A673 (cell line): ENCODE data around the gene PGM2L1. TPM values are rescaled to one million over a fixed set of nuclear protein-coding genes. Genes with fewer than 3 reads are reported as not detected.

Source experiments
- BruUV-seq: library from RNA; stranded (reverse); fragments of 400-500 nt; replicated peaks from 2 replicates; lab custom pipeline; 2021; lab: Mats Ljungman, UMichigan
- CTCF ChIA-PET: fragments of 300-600 bp; sonication (Branson Sonifier 250); formaldehyde crosslinking; loops from one replicate; lab custom pipeline; 2022; ENCODE audit warnings: antibody characterized with exemption; lab: Charles Lee
- POLR2A ChIA-PET: fragments of 300-600 bp; sonication (Branson Sonifier 250); formaldehyde crosslinking; loops from one replicate; lab custom pipeline; 2022; ENCODE audit warnings: antibody characterized with exemption; ENCODE audit not compliant: low non-redundant PET; lab: Charles Lee
- DNase-seq: peaks from one replicate; pipeline ENCODE4 v3.0.0-alpha.2; 2015; ENCODE audit warnings: low spot score
- H3K27ac ChIP-seq: fragments of 200-600 bp; sonication (generic); 2 replicates; pipeline ENCODE4 v1.5.1; 2016; ENCODE audit warnings: mixed run types, low read depth, mild to moderate bottlenecking, mixed read lengths, antibody characterized with exemption, low read length; ENCODE audit not compliant: poor library complexity, severe bottlenecking
- H3K27me3 ChIP-seq: fragments of 200-600 bp; sonication (generic); replicated peaks from 2 replicates; pipeline ENCODE4 v1.6.1; 2017; ENCODE audit warnings: mixed run types, low read depth, mild to moderate bottlenecking, mixed read lengths, antibody characterized with exemption, low read length; ENCODE audit not compliant: insufficient read depth, poor library complexity
- H3K36me3 ChIP-seq: fragments of 200-600 bp; sonication (generic); 2 replicates; pipeline ENCODE4 v1.6.1; 2016; ENCODE audit warnings: mixed run types, mild to moderate bottlenecking, mixed read lengths, antibody characterized with exemption, low read length; ENCODE audit not compliant: insufficient read depth, poor library complexity, severe bottlenecking
- H3K4me1 ChIP-seq: fragments of 200-600 bp; sonication (generic); 2 replicates; pipeline ENCODE4 v1.6.1; 2017; ENCODE audit warnings: mixed run types, mild to moderate bottlenecking, mixed read lengths, antibody characterized with exemption, low read length; ENCODE audit not compliant: insufficient read depth, poor library complexity, severe bottlenecking
- H3K4me3 ChIP-seq: fragments of 200-600 bp; sonication (generic); 2 replicates; pipeline ENCODE4 v1.5.1; 2016; ENCODE audit warnings: low read depth, mixed run types, mild to moderate bottlenecking, mixed read lengths, low read length; ENCODE audit not compliant: poor library complexity, severe bottlenecking
- H3K9me3 ChIP-seq: fragments of 200-600 bp; sonication (generic); 2 replicates; pipeline ENCODE4 v1.6.1; 2016; ENCODE audit warnings: mixed run types, low read depth, mild to moderate bottlenecking, mixed read lengths, antibody characterized with exemption, low read length; ENCODE audit not compliant: poor library complexity, severe bottlenecking
- EZH2 ChIP-seq: fragments of 200-600 bp; sonication (generic); IDR thresholded peaks from 2 replicates; pipeline ENCODE4 v1.6.1; 2017; ENCODE audit warnings: borderline replicate concordance, low read depth, mild to moderate bottlenecking, mixed read lengths, antibody characterized with exemption, low read length; ENCODE audit not compliant: poor library complexity, severe bottlenecking
- intact Hi-C: fragments of 100-400 bp; cut with micrococcal nuclease; formaldehyde crosslinking; loops from one replicate; pipeline ENCODE4 v1.10.0; 2022; ENCODE audit not compliant: unreplicated experiment
- total RNA-seq: library from RNA; stranded (reverse); gene quantifications from 2 replicates; pipeline ENCODE4 v1.2.3, GENCODE V29; 2021
- TF ChIP-seq, protein P1 (sequence below): fragments of 300-800, 200-600 bp; sonication (generic); conservative IDR thresholded peaks from 2 replicates; pipeline ENCODE4 v1.5.1; 2017; ENCODE audit warnings: low read depth, mild to moderate bottlenecking, antibody characterized with exemption, low read length, moderate library complexity, mixed read lengths

PGM2L1 gene
- total RNA-seq, 1 experiment from 2014 or later = 18.2 TPM

DNA sequence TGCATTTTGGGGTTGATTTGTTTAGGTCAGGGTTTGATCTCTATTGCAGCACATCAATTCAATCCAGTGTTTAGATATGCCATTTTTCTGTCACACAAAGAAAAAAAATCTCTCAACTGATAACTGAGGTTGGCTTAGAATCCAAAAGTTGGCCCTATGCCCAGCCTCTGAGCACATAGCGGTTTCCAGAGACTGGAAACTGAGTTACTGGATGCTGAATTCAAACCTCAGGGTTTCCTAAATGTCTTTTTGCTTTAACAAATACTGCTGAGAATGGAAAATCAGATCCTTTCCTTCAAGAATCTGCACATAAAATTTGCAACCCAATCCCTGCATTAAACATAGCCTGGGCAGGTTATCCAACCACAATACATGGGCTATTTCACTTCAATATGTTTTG lies 90.8 kb downstream of the PGM2L1 start:
- Histone ChIP-seq H3K27me3 (no peaks in the 10 kb centered on the region), H3K9me3 (no peaks in the 10 kb centered on the region), H3K36me3 (no peaks in the 10 kb centered on the region), H3K4me1 (no peaks in the 10 kb centered on the region), H3K4me3 (no peak overlapping the region), H3K27ac (no peak overlapping the region)
- no peak for TF ChIP-seq EZH2
- TF ChIP-seq, protein P1, sequence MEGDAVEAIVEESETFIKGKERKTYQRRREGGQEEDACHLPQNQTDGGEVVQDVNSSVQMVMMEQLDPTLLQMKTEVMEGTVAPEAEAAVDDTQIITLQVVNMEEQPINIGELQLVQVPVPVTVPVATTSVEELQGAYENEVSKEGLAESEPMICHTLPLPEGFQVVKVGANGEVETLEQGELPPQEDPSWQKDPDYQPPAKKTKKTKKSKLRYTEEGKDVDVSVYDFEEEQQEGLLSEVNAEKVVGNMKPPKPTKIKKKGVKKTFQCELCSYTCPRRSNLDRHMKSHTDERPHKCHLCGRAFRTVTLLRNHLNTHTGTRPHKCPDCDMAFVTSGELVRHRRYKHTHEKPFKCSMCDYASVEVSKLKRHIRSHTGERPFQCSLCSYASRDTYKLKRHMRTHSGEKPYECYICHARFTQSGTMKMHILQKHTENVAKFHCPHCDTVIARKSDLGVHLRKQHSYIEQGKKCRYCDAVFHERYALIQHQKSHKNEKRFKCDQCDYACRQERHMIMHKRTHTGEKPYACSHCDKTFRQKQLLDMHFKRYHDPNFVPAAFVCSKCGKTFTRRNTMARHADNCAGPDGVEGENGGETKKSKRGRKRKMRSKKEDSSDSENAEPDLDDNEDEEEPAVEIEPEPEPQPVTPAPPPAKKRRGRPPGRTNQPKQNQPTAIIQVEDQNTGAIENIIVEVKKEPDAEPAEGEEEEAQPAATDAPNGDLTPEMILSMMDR = no peak
- ChIA-PET POLR2A (no interaction called here), CTCF (no interaction called here)
- DNase-seq = no peak
- intact Hi-C loops = no loop called here
- no TSS peak for BruUV-seq

DNA sequence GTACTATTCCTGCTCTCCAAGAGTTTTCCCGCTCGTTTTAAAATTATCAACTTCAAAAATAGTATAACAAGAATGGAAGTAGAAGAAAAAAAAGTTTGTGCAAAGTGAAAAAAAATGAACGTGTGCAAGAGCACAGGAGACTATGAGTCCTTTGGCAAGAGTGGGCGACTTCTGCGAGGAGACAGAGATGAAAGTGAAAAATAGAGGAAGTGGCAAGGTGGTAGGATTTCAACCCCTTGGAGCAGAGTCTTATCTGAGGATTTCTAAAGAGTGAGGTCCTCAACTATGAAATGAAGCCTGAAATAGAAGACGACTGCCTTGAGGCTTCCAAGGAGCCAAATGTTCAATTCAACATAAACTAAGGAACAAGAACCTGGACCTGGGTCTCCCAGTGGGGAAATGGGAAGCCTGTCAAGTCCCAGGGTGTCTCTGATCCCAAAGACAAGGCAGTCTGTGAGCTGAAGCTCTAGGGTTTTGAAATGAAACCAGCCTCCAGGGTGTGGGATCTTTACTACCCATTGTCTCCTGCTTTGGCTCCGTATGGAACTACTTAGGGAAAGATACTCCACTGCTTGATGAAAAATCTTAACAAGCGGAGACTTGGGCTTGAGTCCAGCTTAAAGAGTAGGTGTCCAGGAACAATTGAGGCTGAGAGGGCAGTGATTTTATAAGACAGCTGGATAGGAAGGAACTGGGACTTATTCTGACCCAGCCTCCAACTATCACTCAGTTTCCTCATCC lies 91.6 kb downstream of the PGM2L1 start:
- no TSS peak for BruUV-seq
- H3K27me3 ChIP-seq = no peaks in the 10 kb centered on the region
- H3K4me1 ChIP-seq = no peaks in the 10 kb centered on the region
- H3K36me3 ChIP-seq = no peaks in the 10 kb centered on the region
- POLR2A ChIA-PET = no interaction called here
- DNase-seq = no peak
- intact Hi-C loops = no loop called here
- CTCF ChIA-PET = no interaction called here
- H3K4me3 ChIP-seq = no peak overlapping the region
- no peaks in the 10 kb centered on the region for H3K9me3 ChIP-seq
- no peak overlapping the region for H3K27ac ChIP-seq
- TF ChIP-seq, protein P1 = no peak
- TF ChIP-seq EZH2 = no peak

DNA sequence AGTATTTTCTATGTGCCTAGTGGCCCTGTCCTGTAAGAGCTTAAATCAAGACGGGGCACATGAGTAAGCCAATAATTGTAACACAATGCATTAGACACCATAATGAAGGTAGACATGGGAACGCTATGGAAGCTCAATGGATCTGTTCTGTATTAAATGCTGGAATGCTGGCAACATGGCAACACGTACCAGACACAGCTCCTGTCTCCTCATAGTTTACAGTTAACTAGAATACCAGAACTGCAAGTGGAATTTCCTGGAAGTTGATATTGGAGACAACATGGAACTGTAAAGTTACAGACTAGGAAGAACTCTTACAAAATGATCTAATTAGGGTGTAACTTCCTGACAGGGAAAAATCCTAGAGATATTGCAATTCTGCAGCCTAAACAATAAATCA lies 99.2 kb downstream of the PGM2L1 start:
- Histone ChIP-seq H3K36me3 (no peaks in the 10 kb centered on the region), H3K4me3 (no peak overlapping the region), H3K9me3 (no peaks in the 10 kb centered on the region), H3K27me3 (no peaks in the 10 kb centered on the region), H3K27ac (no peak overlapping the region), H3K4me1 (no peaks in the 10 kb centered on the region)
- no TSS peak for BruUV-seq
- DNase-seq = no peak
- intact Hi-C loops = no loop called here
- TF ChIP-seq EZH2 = no peak
- TF ChIP-seq, protein P1 = no peak
- ChIA-PET CTCF (no interaction called here), POLR2A (no interaction called here)
